Vagina (tissue), 2 donors: ENCODE data around the gene DENND1A. TPM values are rescaled to one million over a fixed set of nuclear protein-coding genes. Genes with fewer than 3 reads are reported as not detected.
"Not testable (repeated sequence)": the region's sequence is repeated elsewhere in the genome, so short reads cannot be mapped to it uniquely, and the experiment has no call there.

ENCODE experiments used
- DNase-seq, 2 donors: peaks; one replicate each; pipeline ENCODE4 v3.0.0-alpha.2; 2017; ENCODE audit errors: extremely low spot score in 2 of 2
- H3K27ac ChIP-seq: fragments of 200-600 bp; sonication (generic); one replicate; pipeline ENCODE4 v1.5.1; 2019
- H3K27me3 ChIP-seq: fragments of 200-600 bp; sonication (generic); one replicate; pipeline ENCODE4 v1.5.1; 2019
- H3K36me3 ChIP-seq, 2 donors: fragments of 200-600 bp; sonication (generic); one replicate each; pipeline ENCODE4 v1.5.1; 2017 to 2019
- H3K4me1 ChIP-seq: fragments of 200-600 bp; sonication (generic); one replicate; pipeline ENCODE4 v1.5.1; 2019
- H3K4me3 ChIP-seq, 2 donors: fragments of 200-600 bp; sonication (generic); 1 replicate in 1 of 2; 2 replicates in 1 of 2; pipeline ENCODE4 v1.5.1; 2016 to 2019
- H3K9me3 ChIP-seq: fragments of 200-600 bp; sonication (generic); one replicate; pipeline ENCODE4 v1.5.1; 2019
- CTCF ChIP-seq, 3 experiments: fragments of 450-650 bp in 2 of 3; fragments of 200-600 bp in 1 of 3; sonication (generic) in 1 of 3; IDR thresholded peaks; one replicate each; pipeline ENCODE4 v1.5.1; 2017 to 2019; ENCODE audit warnings: antibody characterized with exemption in 3 of 3, mild to moderate bottlenecking in 2 of 3, moderate library complexity in 2 of 3
- POLR2A ChIP-seq, 2 donors: fragments of 450-650 bp; IDR thresholded peaks; one replicate each; pipeline ENCODE4 v1.6.1; 2017; ENCODE audit warnings: antibody characterized with exemption in 2 of 2, mild to moderate bottlenecking in 2 of 2, moderate library complexity in 2 of 2
- POLR2AphosphoS5 ChIP-seq, 2 donors: sonication (generic); formaldehyde crosslinking; IDR thresholded peaks; one replicate each; pipeline ENCODE4 v1.9.0; 2017; ENCODE audit warnings: antibody characterized with exemption in 2 of 2, mild to moderate bottlenecking in 2 of 2, low read depth in 1 of 2; ENCODE audit not compliant: insufficient read depth in 1 of 2
- intact Hi-C: fragments of 100-400 bp; cut with DNase I; formaldehyde crosslinking; loops from one replicate; pipeline ENCODE4 v1.15.1; 2023
- total RNA-seq: library from RNA; depleted of rRNA; stranded (reverse); fragments of >200 nt; gene quantifications from one replicate; pipeline ENCODE4 v1.2.3, GENCODE V29; 2016

The DENND1A gene
- total RNA-seq, 1 donor from 2014 or later: 20.4 TPM

GRCh38 chr9:123437201-123437600, 492.7 kb downstream of the DENND1A start:
- DNase-seq: no peak
- H3K4me1 ChIP-seq: no peaks in the 10 kb centered on the region
- H3K27ac ChIP-seq: no peak overlapping the region
- intact Hi-C loops: no loop called here
- no peak overlapping the region for H3K4me3 ChIP-seq
- H3K9me3 ChIP-seq: no peaks in the 10 kb centered on the region
- no peaks in the 10 kb centered on the region for H3K27me3 ChIP-seq
- TF ChIP-seq POLR2A (IDR thresholded peaks at IDR 0.05) (no peak), CTCF (IDR thresholded peaks at IDR 0.05) (no peak), POLR2AphosphoS5 (IDR thresholded peaks at IDR 0.05; ENCODE audit: insufficient read depth in 1 of 2, low read depth in 1 of 2) (no peak)
- peaks cover 0 to 10% of the 10 kb centered on the region in 2 donors for H3K36me3 ChIP-seq

- Histone ChIP-seq H3K36me3 (peaks cover 0 to 10% of the 10 kb centered on the region in 2 donors), H3K9me3 (no peaks in the 10 kb centered on the region), H3K4me3 (no peak overlapping the region), H3K4me1 (no peaks in the 10 kb centered on the region), H3K27ac (no peak overlapping the region), H3K27me3 (no peaks in the 10 kb centered on the region)
- TF ChIP-seq CTCF (IDR thresholded peaks at IDR 0.05) (no peak), POLR2AphosphoS5 (IDR thresholded peaks at IDR 0.05; ENCODE audit: insufficient read depth in 1 of 2, low read depth in 1 of 2) (no peak)
- DNase-seq: no peak
- intact Hi-C loops: no loop called here
These were observed 494.5 kb downstream of the DENND1A start for GRCh38 chr9:123435471-123435870.

- intact Hi-C loops: no loop called here
- Histone ChIP-seq H3K36me3 (peaks cover 0 to 4% of the 10 kb centered on the region in 2 donors), H3K27me3 (no peaks in the 10 kb centered on the region), H3K27ac (no peak overlapping the region), H3K9me3 (no peaks in the 10 kb centered on the region), H3K4me1 (no peaks in the 10 kb centered on the region), H3K4me3 (no peak overlapping the region)
- TF ChIP-seq POLR2AphosphoS5 (IDR thresholded peaks at IDR 0.05; ENCODE audit: insufficient read depth in 1 of 2, low read depth in 1 of 2) (no peak), POLR2A (IDR thresholded peaks at IDR 0.05) (no peak), CTCF (IDR thresholded peaks at IDR 0.05) (no peak)
- no peak for DNase-seq
These were observed 495.2 kb downstream of the DENND1A start for GRCh38 chr9:123434619-123435240.

- Histone ChIP-seq H3K27me3 (no peaks in the 10 kb centered on the region), H3K4me3 (no peak overlapping the region), H3K27ac (no peak overlapping the region), H3K4me1 (no peaks in the 10 kb centered on the region), H3K36me3 (peaks cover 0 to 4% of the 10 kb centered on the region in 2 donors), H3K9me3 (no peaks in the 10 kb centered on the region)
- TF ChIP-seq POLR2A (IDR thresholded peaks at IDR 0.05) (no peak), CTCF (IDR thresholded peaks at IDR 0.05) (no peak), POLR2AphosphoS5 (IDR thresholded peaks at IDR 0.05; ENCODE audit: insufficient read depth in 1 of 2, low read depth in 1 of 2) (no peak)
- intact Hi-C loops: no loop called here
- no peak for DNase-seq
These were observed 497.3 kb downstream of the DENND1A start for GRCh38 chr9:123432331-123433236.

- intact Hi-C loops: no loop called here
- no peak for DNase-seq
- no peak overlapping the region for H3K27ac ChIP-seq
- no peaks in the 10 kb centered on the region for H3K9me3 ChIP-seq
- H3K27me3 ChIP-seq: no peaks in the 10 kb centered on the region
- no peaks in the 10 kb centered on the region for H3K4me1 ChIP-seq
- no peaks in the 10 kb centered on the region for H3K36me3 ChIP-seq
- no peak overlapping the region for H3K4me3 ChIP-seq
- TF ChIP-seq CTCF (IDR thresholded peaks at IDR 0.05) (no peak), POLR2A (IDR thresholded peaks at IDR 0.05) (no peak), POLR2AphosphoS5 (IDR thresholded peaks at IDR 0.05; ENCODE audit: insufficient read depth in 1 of 2, low read depth in 1 of 2) (no peak)
These were observed 498.3 kb downstream of the DENND1A start for GRCh38 chr9:123431581-123431980.

- H3K27me3 ChIP-seq: not testable (repeated sequence)
These were observed 501.5 kb downstream of the DENND1A start for GRCh38 chr9:123428450-123428849.

More at GRCh38 chr9:123428450-123428849, 501.5 kb downstream of the DENND1A start:
- H3K4me3 ChIP-seq, intact Hi-C loops, H3K27ac ChIP-seq, H3K4me1 ChIP-seq, H3K36me3 ChIP-seq, DNase-seq, H3K9me3 ChIP-seq: not testable (repeated sequence)
